HEK293 (cell line): ENCODE data around the gene BTBD17.

Experiments used
- CTCF ChIA-PET: fragments of 350-600 bp; formaldehyde crosslinking; extraction: SDS; loops from one replicate; lab custom pipeline; 2021; ENCODE audit warnings: antibody characterized with exemption; lab: Yijun Ruan, JAX
- POLR2A ChIA-PET: fragments of 300-600 bp; formaldehyde crosslinking; extraction: SDS; loops from one replicate; lab custom pipeline; 2020; ENCODE audit warnings: antibody characterized with exemption, inconsistent platforms; lab: Yijun Ruan, JAX
- H3K27ac ChIP-seq: fragments of 200-500 bp; sonication (Bioruptor generic); 2 replicates; pipeline ENCODE4 v1.5.1; 2014; ENCODE audit warnings: low read depth, low read length, control low read depth, inconsistent platforms; ENCODE audit errors: extremely low read depth
- H3K36me3 ChIP-seq, 2 experiments: fragments of 200-500 bp in 1 of 2; sonication (Bioruptor generic) in 1 of 2; 1 replicate in 1 of 2; 2 replicates in 1 of 2; pipeline ENCODE4 v1.5.1; 2014 to 2017; ENCODE audit warnings: inconsistent platforms in 2 of 2, low read length in 2 of 2; ENCODE audit not compliant: control insufficient read depth in 2 of 2, insufficient read depth in 1 of 2
- H3K4me1 ChIP-seq: fragments of 200-500 bp; sonication (Bioruptor generic); 2 replicates; pipeline ENCODE4 v1.5.1; 2014; ENCODE audit warnings: mild to moderate bottlenecking, low read length, inconsistent platforms; ENCODE audit not compliant: control insufficient read depth, insufficient read depth
- H3K4me3 ChIP-seq: 2 replicates; pipeline ENCODE4 v1.5.1; 2011; ENCODE audit warnings: low read depth, mild to moderate bottlenecking, control low read depth, low read length, moderate library complexity
- H3K9me3 ChIP-seq: fragments of 200-500 bp; sonication (Bioruptor generic); 2 replicates; pipeline ENCODE4 v1.5.1; 2014; ENCODE audit warnings: low read depth, low read length, inconsistent platforms; ENCODE audit not compliant: control insufficient read depth, insufficient read depth
- KLF16 ChIP-seq: fragments of 450-650 bp; formaldehyde crosslinking; IDR thresholded peaks from 2 replicates; pipeline ENCODE4 v1.5.1; 2017; ENCODE audit warnings: missing biosample characterization, missing genetic modification characterization
- OSR2 ChIP-seq: fragments of 450-650 bp; formaldehyde crosslinking; IDR thresholded peaks from 2 replicates; pipeline ENCODE4 v1.5.1; 2016; ENCODE audit warnings: missing biosample characterization, missing genetic modification characterization
- SP7 ChIP-seq: fragments of 450-650 bp; formaldehyde crosslinking; IDR thresholded peaks from 2 replicates; pipeline ENCODE4 v1.5.1; 2016; ENCODE audit warnings: missing biosample characterization, missing genetic modification characterization
- ZNF16 ChIP-seq: fragments of 450-650 bp; formaldehyde crosslinking; IDR thresholded peaks from 2 replicates; pipeline ENCODE4 v1.5.1; 2016; ENCODE audit warnings: low read depth, missing biosample characterization, missing genetic modification characterization
- ZNF169 ChIP-seq: fragments of 450-650 bp; formaldehyde crosslinking; IDR thresholded peaks from 2 replicates; pipeline ENCODE4 v1.5.1; 2016; ENCODE audit warnings: missing biosample characterization, missing genetic modification characterization
- ZNF214 ChIP-seq: fragments of 450-650 bp; formaldehyde crosslinking; IDR thresholded peaks from 2 replicates; pipeline ENCODE4 v1.5.1; 2017; ENCODE audit warnings: missing biosample characterization, mild to moderate bottlenecking, missing genetic modification characterization, borderline replicate concordance
- ZNF24 ChIP-seq: fragments of 450-650 bp; formaldehyde crosslinking; IDR thresholded peaks from 2 replicates; pipeline ENCODE4 v1.5.1; 2016; ENCODE audit warnings: missing biosample characterization, missing genetic modification characterization
- ZNF324 ChIP-seq: fragments of 450-650 bp; formaldehyde crosslinking; IDR thresholded peaks from 2 replicates; pipeline ENCODE4 v1.5.1; 2016; ENCODE audit warnings: missing biosample characterization, missing genetic modification characterization
- ZNF350 ChIP-seq: fragments of 450-650 bp; formaldehyde crosslinking; IDR thresholded peaks from 2 replicates; pipeline ENCODE4 v1.5.0; 2017; ENCODE audit warnings: missing biosample characterization, mild to moderate bottlenecking, missing genetic modification characterization
- ZNF394 ChIP-seq: fragments of 450-650 bp; formaldehyde crosslinking; IDR thresholded peaks from 2 replicates; pipeline ENCODE4 v1.5.1; 2016; ENCODE audit warnings: missing biosample characterization, missing genetic modification characterization, mild to moderate bottlenecking, moderate library complexity, borderline replicate concordance
- ZNF558 ChIP-seq: fragments of 450-650 bp; formaldehyde crosslinking; IDR thresholded peaks from 2 replicates; pipeline ENCODE4 v1.5.1; 2016; ENCODE audit warnings: missing biosample characterization, missing genetic modification characterization
- ZNF585B ChIP-seq: fragments of 450-650 bp; formaldehyde crosslinking; IDR thresholded peaks from 2 replicates; pipeline ENCODE4 v1.5.1; 2016; ENCODE audit warnings: missing biosample characterization, missing genetic modification characterization
- ZNF596 ChIP-seq: fragments of 450-650 bp; IDR thresholded peaks from 2 replicates; pipeline ENCODE4 v1.5.0; 2018; ENCODE audit warnings: missing biosample characterization, mild to moderate bottlenecking, missing genetic modification characterization, moderate library complexity
- ZNF76 ChIP-seq: fragments of 450-650 bp; formaldehyde crosslinking; IDR thresholded peaks from 2 replicates; pipeline ENCODE4; 2016; ENCODE audit warnings: low read depth, missing biosample characterization, missing genetic modification characterization, borderline replicate concordance
- ZNF792 ChIP-seq: fragments of 450-650 bp; formaldehyde crosslinking; IDR thresholded peaks from 2 replicates; pipeline ENCODE4 v1.5.1; 2016; ENCODE audit warnings: missing biosample characterization, missing genetic modification characterization
- TF ChIP-seq, protein P1 (sequence below): fragments of 450-650 bp; formaldehyde crosslinking; conservative IDR thresholded peaks from 2 replicates; pipeline ENCODE4 v1.5.1; 2016; ENCODE audit warnings: low read depth, missing biosample characterization, missing genetic modification characterization
- TF ChIP-seq, protein P2 (sequence below): fragments of 450-650 bp; formaldehyde crosslinking; IDR thresholded peaks from 2 replicates; pipeline ENCODE4 v1.5.0; 2017; ENCODE audit warnings: missing biosample characterization, missing genetic modification characterization, borderline replicate concordance
- TF ChIP-seq, protein P3 (sequence below): fragments of 450-650 bp; formaldehyde crosslinking; IDR thresholded peaks from 2 replicates; pipeline ENCODE4 v1.5.1; 2017; ENCODE audit warnings: missing biosample characterization, missing genetic modification characterization

Gene BTBD17

DNA sequence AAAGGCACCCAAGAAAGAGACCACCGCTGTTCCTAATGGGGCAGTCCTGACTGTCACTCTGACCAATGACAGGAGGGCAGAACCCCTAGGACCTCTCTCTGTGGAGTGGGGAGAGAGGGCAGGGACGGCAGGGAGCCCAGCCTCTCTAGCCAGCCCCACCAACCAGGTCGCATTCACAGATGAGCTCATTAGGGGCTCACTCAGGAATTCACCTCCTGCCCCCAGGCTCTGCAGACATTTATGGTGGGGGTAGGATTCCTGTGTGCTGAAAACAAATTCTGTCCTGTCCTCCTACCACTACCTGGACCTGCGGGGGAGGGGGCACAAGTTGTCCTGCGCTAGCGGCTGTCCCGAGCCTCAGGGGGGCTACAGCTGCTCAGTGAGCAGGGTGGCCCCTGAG is 42.5 kb upstream of the BTBD17 start:
- no peaks in the 10 kb centered on the region for H3K4me1 ChIP-seq
- H3K27ac ChIP-seq, result no peak overlapping the region
- TF ChIP-seq, protein P1, sequence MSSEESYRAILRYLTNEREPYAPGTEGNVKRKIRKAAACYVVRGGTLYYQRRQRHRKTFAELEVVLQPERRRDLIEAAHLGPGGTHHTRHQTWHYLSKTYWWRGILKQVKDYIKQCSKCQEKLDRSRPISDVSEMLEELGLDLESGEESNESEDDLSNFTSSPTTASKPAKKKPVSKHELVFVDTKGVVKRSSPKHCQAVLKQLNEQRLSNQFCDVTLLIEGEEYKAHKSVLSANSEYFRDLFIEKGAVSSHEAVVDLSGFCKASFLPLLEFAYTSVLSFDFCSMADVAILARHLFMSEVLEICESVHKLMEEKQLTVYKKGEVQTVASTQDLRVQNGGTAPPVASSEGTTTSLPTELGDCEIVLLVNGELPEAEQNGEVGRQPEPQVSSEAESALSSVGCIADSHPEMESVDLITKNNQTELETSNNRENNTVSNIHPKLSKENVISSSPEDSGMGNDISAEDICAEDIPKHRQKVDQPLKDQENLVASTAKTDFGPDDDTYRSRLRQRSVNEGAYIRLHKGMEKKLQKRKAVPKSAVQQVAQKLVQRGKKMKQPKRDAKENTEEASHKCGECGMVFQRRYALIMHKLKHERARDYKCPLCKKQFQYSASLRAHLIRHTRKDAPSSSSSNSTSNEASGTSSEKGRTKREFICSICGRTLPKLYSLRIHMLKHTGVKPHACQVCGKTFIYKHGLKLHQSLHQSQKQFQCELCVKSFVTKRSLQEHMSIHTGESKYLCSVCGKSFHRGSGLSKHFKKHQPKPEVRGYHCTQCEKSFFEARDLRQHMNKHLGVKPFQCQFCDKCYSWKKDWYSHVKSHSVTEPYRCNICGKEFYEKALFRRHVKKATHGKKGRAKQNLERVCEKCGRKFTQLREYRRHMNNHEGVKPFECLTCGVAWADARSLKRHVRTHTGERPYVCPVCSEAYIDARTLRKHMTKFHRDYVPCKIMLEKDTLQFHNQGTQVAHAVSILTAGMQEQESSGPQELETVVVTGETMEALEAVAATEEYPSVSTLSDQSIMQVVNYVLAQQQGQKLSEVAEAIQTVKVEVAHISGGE, result no peak
- no peak for TF ChIP-seq ZNF585B
- no peak for TF ChIP-seq SP7 (tag by site-specific recombination)
- TF ChIP-seq, all 188 proteins: peak for 0
- H3K36me3 ChIP-seq, result no peaks in the 10 kb centered on the region
- POLR2A ChIA-PET, result interaction anchor here (0.6 kb wide), 1 partner anchor 18 kb away, joined by 3 read pairs; no protein-coding TSS in a partner anchor
- CTCF ChIA-PET, result interaction anchor here (9.1 kb wide), 1 partner anchor 51 kb away, joined by 61 read pairs; no protein-coding TSS in a partner anchor
- no peak overlapping the region for H3K4me3 ChIP-seq
- no peaks in the 10 kb centered on the region for H3K9me3 ChIP-seq

DNA sequence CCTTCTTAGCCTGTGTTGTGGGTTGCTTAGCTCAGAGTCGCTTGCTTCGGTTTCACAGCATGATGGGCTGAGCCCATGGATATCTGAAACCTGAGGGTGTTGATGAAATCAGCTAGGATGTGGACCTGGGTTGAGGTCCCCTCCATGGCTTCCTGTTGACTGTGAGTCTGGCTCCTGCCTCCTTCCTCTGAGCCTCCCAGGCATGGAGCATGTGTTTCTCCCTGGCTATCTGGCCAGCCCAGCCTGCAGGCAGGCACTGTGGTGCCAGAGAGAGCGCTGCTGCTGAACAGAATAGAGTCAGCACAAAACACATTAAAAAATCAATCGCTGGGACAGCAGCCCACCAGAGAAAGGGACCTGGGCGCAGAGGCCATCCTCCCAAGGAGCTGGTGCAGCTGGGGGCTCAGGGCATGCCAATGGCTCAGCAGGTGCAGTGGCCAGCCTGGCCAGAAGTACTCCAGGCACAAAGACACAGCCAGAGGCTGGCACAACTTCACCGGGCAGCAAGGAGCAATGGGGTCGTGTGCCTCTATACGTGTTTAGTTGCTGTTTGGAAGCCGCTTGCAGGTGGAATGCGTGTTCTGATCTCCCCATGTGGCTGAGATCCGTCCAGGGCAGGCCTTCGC is 42.0 kb upstream of the BTBD17 start:
- no peak for TF ChIP-seq ZNF350 (tag by site-specific recombination)
- no peak for TF ChIP-seq ZNF24
- no peak for TF ChIP-seq ZNF16 (tag by site-specific recombination)
- TF ChIP-seq, protein P2, sequence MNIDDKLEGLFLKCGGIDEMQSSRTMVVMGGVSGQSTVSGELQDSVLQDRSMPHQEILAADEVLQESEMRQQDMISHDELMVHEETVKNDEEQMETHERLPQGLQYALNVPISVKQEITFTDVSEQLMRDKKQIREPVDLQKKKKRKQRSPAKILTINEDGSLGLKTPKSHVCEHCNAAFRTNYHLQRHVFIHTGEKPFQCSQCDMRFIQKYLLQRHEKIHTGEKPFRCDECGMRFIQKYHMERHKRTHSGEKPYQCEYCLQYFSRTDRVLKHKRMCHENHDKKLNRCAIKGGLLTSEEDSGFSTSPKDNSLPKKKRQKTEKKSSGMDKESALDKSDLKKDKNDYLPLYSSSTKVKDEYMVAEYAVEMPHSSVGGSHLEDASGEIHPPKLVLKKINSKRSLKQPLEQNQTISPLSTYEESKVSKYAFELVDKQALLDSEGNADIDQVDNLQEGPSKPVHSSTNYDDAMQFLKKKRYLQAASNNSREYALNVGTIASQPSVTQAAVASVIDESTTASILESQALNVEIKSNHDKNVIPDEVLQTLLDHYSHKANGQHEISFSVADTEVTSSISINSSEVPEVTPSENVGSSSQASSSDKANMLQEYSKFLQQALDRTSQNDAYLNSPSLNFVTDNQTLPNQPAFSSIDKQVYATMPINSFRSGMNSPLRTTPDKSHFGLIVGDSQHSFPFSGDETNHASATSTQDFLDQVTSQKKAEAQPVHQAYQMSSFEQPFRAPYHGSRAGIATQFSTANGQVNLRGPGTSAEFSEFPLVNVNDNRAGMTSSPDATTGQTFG (tag by site-specific recombination), result no peak
- TF ChIP-seq ZNF792 (tag by site-specific recombination), result no peak
- TF ChIP-seq, protein P1, result no peak
- TF ChIP-seq, protein P3, sequence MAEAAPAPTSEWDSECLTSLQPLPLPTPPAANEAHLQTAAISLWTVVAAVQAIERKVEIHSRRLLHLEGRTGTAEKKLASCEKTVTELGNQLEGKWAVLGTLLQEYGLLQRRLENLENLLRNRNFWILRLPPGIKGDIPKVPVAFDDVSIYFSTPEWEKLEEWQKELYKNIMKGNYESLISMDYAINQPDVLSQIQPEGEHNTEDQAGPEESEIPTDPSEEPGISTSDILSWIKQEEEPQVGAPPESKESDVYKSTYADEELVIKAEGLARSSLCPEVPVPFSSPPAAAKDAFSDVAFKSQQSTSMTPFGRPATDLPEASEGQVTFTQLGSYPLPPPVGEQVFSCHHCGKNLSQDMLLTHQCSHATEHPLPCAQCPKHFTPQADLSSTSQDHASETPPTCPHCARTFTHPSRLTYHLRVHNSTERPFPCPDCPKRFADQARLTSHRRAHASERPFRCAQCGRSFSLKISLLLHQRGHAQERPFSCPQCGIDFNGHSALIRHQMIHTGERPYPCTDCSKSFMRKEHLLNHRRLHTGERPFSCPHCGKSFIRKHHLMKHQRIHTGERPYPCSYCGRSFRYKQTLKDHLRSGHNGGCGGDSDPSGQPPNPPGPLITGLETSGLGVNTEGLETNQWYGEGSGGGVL (tag by site-specific recombination), result no peak
- TF ChIP-seq KLF16 (tag by site-specific recombination), result no peak
- TF ChIP-seq ZNF596, result no peak
- no peak for TF ChIP-seq ZNF394
- no peak for TF ChIP-seq ZNF558 (tag by site-specific recombination)
- TF ChIP-seq ZNF214, result no peak
- no peak for TF ChIP-seq ZNF169 (tag by site-specific recombination)
- no peak for TF ChIP-seq ZNF324 (tag by site-specific recombination)
- no peak for TF ChIP-seq ZNF76
- no peak for TF ChIP-seq OSR2 (tag by site-specific recombination)
- no peaks in the 10 kb centered on the region for H3K36me3 ChIP-seq
- no peaks in the 10 kb centered on the region for H3K4me1 ChIP-seq
- H3K4me3 ChIP-seq, result no peak overlapping the region
- no peaks in the 10 kb centered on the region for H3K9me3 ChIP-seq
- CTCF ChIA-PET, result interaction anchor here (0.6 to 9.1 kb wide), 4 partner anchors 15 to 203 kb away, joined by 5 to 61 read pairs (median 6); no protein-coding TSS in a partner anchor
- no peak overlapping the region for H3K27ac ChIP-seq
- POLR2A ChIA-PET, result no interaction called here
